CD4-positive, alpha-beta T cell (primary cell): ENCODE measurements around the gene ARL13B. TPM values are rescaled to one million over a fixed set of nuclear protein-coding genes. Genes with fewer than 3 reads are reported as not detected.
A peak's percentile ranks its signal among the peaks of the same experiment; 100 is the strongest.
"Not testable (repeated sequence)": the region's sequence is repeated elsewhere in the genome, so short reads cannot be mapped to it uniquely, and the experiment has no call there.

ENCODE experiments used
- ATAC-seq: fragments of 200-7000 bp; cut with Tn5 transposase; one replicate; pipeline ENCODE4 v1.10.0; 2022; ENCODE audit warnings: mild to moderate bottlenecking; ENCODE audit not compliant: poor library complexity
- CTCF ChIA-PET: fragments of 350-600 bp; sonication (Branson Sonifier 250); formaldehyde crosslinking; loops from one replicate; lab custom pipeline; 2021; ENCODE audit warnings: antibody characterized with exemption, inconsistent platforms; lab: Charles Lee
- POLR2A ChIA-PET: fragments of 350-600 bp; sonication (Branson Sonifier 250); formaldehyde crosslinking; loops from one replicate; lab custom pipeline; 2021; ENCODE audit warnings: antibody characterized with exemption, inconsistent platforms; lab: Charles Lee
- DNase-seq, 14 experiments: peaks; one replicate each; pipeline ENCODE4 v3.0.0-alpha.2; 2013 to 2020; ENCODE audit warnings: mixed read lengths in 2 of 14
- H3K27ac ChIP-seq, 2 donors: one replicate each; pipeline versions ENCODE4 v1.5.1 to v1.7.0; 2013; ENCODE audit warnings: low read length in 2 of 2, low read depth in 1 of 2, mild to moderate bottlenecking in 1 of 2
- H3K27me3 ChIP-seq, 2 experiments: 1 replicate in 1 of 2; 2 replicates in 1 of 2; pipeline versions ENCODE4 v1.6.1 to v1.7.0; 2013; ENCODE audit warnings: low read length in 2 of 2, control low read depth in 1 of 2, mild to moderate bottlenecking in 1 of 2, moderate library complexity in 1 of 2; ENCODE audit not compliant: insufficient read depth in 2 of 2, control insufficient read depth in 1 of 2
- H3K36me3 ChIP-seq: one replicate; pipeline ENCODE4 v1.6.1; 2013; ENCODE audit warnings: low read length, control low read depth; ENCODE audit not compliant: insufficient read depth
- H3K4me1 ChIP-seq: one replicate; pipeline ENCODE4 v1.6.1; 2013; ENCODE audit warnings: low read length, control low read depth; ENCODE audit not compliant: insufficient read depth
- H3K4me3 ChIP-seq: one replicate; pipeline ENCODE4 v1.5.1; 2013; ENCODE audit warnings: mild to moderate bottlenecking, low read length, moderate library complexity
- H3K9me3 ChIP-seq, 2 experiments: 1 replicate in 1 of 2; 2 replicates in 1 of 2; pipeline versions ENCODE4 v1.6.1 to v1.7.0; 2013; ENCODE audit warnings: low read length in 2 of 2, mild to moderate bottlenecking in 2 of 2, control low read depth in 1 of 2, moderate library complexity in 1 of 2; ENCODE audit not compliant: control insufficient read depth in 1 of 2, insufficient read depth in 1 of 2
- H3K27ac Mint-ChIP-seq: one replicate; pipeline ENCODE4 v1.8.0; 2020; ENCODE audit warnings: mixed read lengths
- H3K27me3 Mint-ChIP-seq: one replicate; pipeline ENCODE4 v1.8.0; 2021; ENCODE audit warnings: mixed read lengths
- H3K36me3 Mint-ChIP-seq: one replicate; pipeline ENCODE4 v1.8.0; 2021; ENCODE audit warnings: low read depth, mixed read lengths
- H3K4me1 Mint-ChIP-seq: one replicate; pipeline ENCODE4 v1.8.0; 2021; ENCODE audit warnings: low read depth, mixed read lengths
- H3K4me3 Mint-ChIP-seq: one replicate; pipeline ENCODE4 v1.8.0; 2020; ENCODE audit warnings: mild to moderate bottlenecking, mixed read lengths
- H3K9me3 Mint-ChIP-seq: one replicate; pipeline ENCODE4 v1.8.0; 2020; ENCODE audit warnings: mixed read lengths
- intact Hi-C, 2 experiments: fragments of 100-400 bp; cut with DNase I in 1 of 2; cut with micrococcal nuclease in 1 of 2; formaldehyde crosslinking; loops; one replicate each; pipeline versions ENCODE4 v1.15.1 to v1.9.0; 2023 to 2025; cut with DNase I, micrococcal nuclease
- total RNA-seq, 174 experiments: library from RNA in 2 of 174; stranded (reverse) in 2 of 174; gene quantifications; one replicate each; pipeline ENCODE4 v1.2.3 and lab custom pipeline; 2021 to 2026
- TF ChIP-seq, protein P1 (sequence below): fragments of 200-600 bp; IDR thresholded peaks from one replicate; pipeline ENCODE4 v1.8.0; 2022; ENCODE audit warnings: antibody characterized with exemption, mild to moderate bottlenecking

The ARL13B gene
- total RNA-seq, 2 experiments from 2014 or later = 3.4 to 4.4 TPM

DNA sequence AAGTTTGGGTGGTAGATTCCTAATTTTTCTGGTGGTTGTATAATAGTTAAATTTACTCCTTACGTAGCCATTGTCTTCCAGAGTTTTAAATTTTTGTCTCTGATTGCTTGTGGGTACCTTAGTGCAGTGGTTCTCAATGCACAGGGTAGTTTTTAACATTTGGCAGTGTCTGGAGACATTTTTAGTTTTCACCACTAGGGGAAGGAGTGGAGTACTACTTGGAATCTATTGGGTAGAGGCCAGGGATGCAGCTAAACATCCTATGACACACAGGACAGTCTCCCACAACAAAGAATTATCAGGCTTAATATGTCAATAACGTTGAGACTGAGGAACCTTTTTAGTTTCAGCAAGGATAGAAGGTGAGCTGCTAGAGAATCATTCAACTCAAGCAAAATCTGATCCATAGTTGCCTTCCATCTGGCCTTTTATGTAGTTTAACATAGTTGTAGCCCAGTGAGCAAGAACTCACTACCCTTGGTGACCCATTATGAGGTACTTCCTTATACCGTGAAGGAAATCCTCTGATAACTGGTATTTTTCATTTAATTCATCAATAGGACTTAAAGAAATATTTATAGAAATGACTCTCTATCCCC, 57.1 kb downstream of the ARL13B start:
- DNase-seq = peak in 3 of 14 experiments; percentile 12 to 30 (median 29)
- Histone ChIP-seq H3K27me3 (no peaks in the 10 kb centered on the region), H3K36me3 (no peaks in the 10 kb centered on the region), H3K4me3 (no peak overlapping the region), H3K27ac (no peak overlapping the region), H3K4me1 (no peaks in the 10 kb centered on the region), H3K9me3 (no peaks in the 10 kb centered on the region)
- no peak overlapping the region for H3K4me3 Mint-ChIP-seq
- H3K4me1 Mint-ChIP-seq = no peaks in the 10 kb centered on the region
- H3K9me3 Mint-ChIP-seq = no peaks in the 10 kb centered on the region
- ATAC-seq = no peak
- no peak overlapping the region for H3K27ac Mint-ChIP-seq
- ChIA-PET POLR2A (interaction anchor here (1.3 kb wide), 1 partner anchor 26 kb away, joined by 4 read pairs; the partner anchor contains the start of genes DHFR2 and NSUN3), CTCF (interaction anchor here (0.9 to 1.6 kb wide), 2 partner anchors 13 to 36 kb away, joined by 3 to 4 read pairs; no protein-coding TSS in a partner anchor)
- H3K36me3 Mint-ChIP-seq = peaks cover 15% of the 10 kb centered on the region
- intact Hi-C loops = no loop called here
- no peaks in the 10 kb centered on the region for H3K27me3 Mint-ChIP-seq
- TF ChIP-seq, protein P1, sequence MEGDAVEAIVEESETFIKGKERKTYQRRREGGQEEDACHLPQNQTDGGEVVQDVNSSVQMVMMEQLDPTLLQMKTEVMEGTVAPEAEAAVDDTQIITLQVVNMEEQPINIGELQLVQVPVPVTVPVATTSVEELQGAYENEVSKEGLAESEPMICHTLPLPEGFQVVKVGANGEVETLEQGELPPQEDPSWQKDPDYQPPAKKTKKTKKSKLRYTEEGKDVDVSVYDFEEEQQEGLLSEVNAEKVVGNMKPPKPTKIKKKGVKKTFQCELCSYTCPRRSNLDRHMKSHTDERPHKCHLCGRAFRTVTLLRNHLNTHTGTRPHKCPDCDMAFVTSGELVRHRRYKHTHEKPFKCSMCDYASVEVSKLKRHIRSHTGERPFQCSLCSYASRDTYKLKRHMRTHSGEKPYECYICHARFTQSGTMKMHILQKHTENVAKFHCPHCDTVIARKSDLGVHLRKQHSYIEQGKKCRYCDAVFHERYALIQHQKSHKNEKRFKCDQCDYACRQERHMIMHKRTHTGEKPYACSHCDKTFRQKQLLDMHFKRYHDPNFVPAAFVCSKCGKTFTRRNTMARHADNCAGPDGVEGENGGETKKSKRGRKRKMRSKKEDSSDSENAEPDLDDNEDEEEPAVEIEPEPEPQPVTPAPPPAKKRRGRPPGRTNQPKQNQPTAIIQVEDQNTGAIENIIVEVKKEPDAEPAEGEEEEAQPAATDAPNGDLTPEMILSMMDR = peak; percentile 40

DNA sequence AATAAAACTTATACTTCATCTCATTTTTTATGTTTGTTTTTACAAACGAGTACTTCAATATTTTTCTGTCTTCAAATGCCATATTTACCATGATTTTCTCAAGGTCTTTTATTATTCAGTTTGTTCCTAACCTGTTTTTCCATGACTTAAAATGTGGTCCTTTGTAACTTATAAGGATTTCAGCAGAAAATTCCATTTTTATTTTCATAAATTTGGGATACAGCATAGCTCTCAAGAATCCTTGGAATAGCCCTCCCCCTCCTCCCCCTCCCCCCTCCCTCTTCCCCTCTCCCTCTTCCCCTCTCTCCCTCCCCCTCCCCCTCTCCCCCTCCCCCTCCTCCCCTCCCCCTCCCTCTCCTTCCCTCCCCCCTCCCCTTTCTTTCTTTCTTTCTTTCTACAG, 63.3 kb downstream of the ARL13B start:
- no peak overlapping the region for H3K27ac ChIP-seq
- no peaks in the 10 kb centered on the region for H3K4me1 ChIP-seq
- peak overlapping the region; percentile 66 for H3K27ac Mint-ChIP-seq
- no peaks in the 10 kb centered on the region for H3K27me3 Mint-ChIP-seq
- peaks cover 0 to 10% of the 10 kb centered on the region in 2 experiments for H3K9me3 ChIP-seq
- H3K4me3 Mint-ChIP-seq = no peak overlapping the region
- intact Hi-C loops = no loop called here
- CTCF ChIA-PET = no interaction called here
- no peaks in the 10 kb centered on the region for H3K36me3 ChIP-seq
- POLR2A ChIA-PET = no interaction called here
- ATAC-seq (no peak), DNase-seq (no peak)
- no peak overlapping the region for H3K4me3 ChIP-seq
- H3K27me3 ChIP-seq = no peaks in the 10 kb centered on the region
- peaks cover 26% of the 10 kb centered on the region for H3K36me3 Mint-ChIP-seq
- H3K4me1 Mint-ChIP-seq = no peaks in the 10 kb centered on the region
- TF ChIP-seq, protein P1 = no peak
- H3K9me3 Mint-ChIP-seq = no peaks in the 10 kb centered on the region

DNA sequence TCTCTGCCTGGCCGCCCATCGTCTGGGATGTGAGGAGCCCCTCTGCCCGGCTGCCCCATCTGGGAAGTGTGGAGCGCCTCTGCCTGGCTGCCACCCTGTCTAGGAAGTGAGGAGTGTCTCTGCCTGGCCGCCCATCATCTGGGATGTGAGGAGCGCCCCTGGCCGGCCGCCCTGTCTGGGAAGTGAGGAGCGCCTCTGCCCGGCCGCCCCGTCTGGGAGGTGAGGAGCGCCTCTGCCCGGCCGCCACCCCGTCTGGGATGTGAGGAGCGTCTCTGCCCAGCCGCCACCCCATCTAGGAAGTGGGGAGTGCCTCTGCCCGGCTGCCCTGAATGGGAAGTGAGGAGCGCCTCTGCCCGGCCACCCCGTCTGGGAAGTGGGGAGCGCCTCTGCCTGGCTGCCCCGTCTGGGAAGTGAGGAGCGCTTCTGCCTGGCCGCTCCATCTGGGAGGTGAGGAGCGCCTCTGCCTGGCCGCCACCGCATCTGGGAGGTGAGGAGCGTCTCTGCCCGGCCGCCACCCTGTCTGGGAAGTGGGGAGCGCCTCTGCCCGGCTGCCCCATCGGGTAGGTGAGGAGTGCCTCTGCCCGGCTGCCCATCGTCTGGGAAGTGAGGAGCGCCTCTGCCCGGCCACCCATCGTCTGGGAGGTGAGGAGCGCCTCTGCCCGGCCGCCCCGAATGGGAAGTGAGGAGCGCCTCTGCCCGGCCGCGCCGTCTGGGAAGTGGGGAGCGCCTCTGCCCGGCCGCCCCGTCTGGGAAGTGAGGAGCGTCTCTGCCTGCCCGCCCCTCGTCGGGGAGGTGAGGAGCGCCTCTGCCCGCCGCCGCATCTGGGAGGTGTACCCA, 64.4 kb downstream of the ARL13B start:
- POLR2A ChIA-PET, DNase-seq, H3K36me3 ChIP-seq, H3K9me3 ChIP-seq, H3K27me3 Mint-ChIP-seq, CTCF ChIA-PET, H3K27ac ChIP-seq, H3K27me3 ChIP-seq, H3K9me3 Mint-ChIP-seq, H3K4me1 Mint-ChIP-seq, H3K4me3 Mint-ChIP-seq, intact Hi-C loops, H3K27ac Mint-ChIP-seq, H3K4me1 ChIP-seq, ATAC-seq, H3K4me3 ChIP-seq: not testable (repeated sequence)
- H3K36me3 Mint-ChIP-seq = peaks cover 26% of the 10 kb centered on the region
